Measurements from ENCODE around the gene FECH.

Gene FECH

DNA sequence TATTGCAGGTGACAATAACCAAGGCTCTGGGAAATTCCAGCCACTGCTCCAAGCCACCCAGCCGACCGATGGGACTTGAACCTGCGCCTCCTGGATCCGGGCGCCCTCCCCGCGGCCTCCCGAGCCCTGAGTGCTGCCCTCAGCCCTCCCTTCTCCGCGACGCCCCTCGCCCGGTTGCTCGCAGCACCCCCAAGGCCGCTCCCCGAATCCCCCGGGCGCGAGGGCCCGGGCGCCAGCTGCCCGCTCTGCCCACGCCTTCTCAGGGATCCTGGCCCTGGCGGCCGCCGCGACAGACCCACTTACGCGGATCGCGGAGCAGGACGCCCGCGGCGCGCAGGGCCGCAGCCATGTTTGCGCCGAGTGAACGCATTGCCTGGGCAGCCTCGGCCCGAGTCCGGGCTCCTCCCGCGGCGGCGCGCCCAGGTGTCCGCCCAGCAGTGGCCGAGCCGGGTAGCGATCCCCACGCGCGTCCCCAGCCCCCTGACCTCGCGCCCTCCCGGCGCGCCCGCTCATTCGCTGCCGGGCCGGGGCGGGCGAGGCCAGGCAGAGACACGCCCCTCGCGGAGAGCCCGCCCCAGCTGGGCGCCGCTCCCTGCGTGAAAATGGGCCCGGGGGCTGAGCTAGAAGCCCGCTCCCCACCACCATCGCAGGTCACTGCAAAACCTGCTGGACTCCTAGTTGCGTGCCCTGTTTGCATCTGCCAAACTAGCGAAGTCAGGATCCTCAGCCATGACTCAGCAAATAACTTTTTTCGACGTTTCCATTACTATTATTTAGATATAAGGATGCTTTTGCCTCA, at the start of gene FECH:
Gene FECH, minus strand, starts transcription at position 452 of the 799 bp plus-strand sequence. Its CDS starts 82 bp downstream, at position 370.
- Histone ChIP-seq H3K36me3 (ENCODE audit: insufficient read depth, low read length) (no peaks in the 10 kb centered on the region), H3K4me3 (ENCODE audit: low read depth, low read length, poor library complexity, severe bottlenecking) (peak within 1 kb of the TSS; percentile 86), H3K4me1 (ENCODE audit: insufficient read depth, low read length, severe bottlenecking) (peaks cover 26% of the 10 kb centered on the region), H3K9ac (ENCODE audit: low read length) (peak within 1 kb of the TSS; percentile 79), H2AFZ (ENCODE audit: low read length) (no peak within 1 kb of the TSS; the same call in 1 of the 2 replicates), H3K27me3 (ENCODE audit: insufficient read depth, low read length) (no peaks in the 10 kb centered on the region), H4K20me1 (ENCODE audit: insufficient read depth, low read length) (no peaks in the 10 kb centered on the region), H3K9me3 (ENCODE audit: low read length) (no peaks in the 10 kb centered on the region), H3K27ac (ENCODE audit: low read depth, low read length, poor library complexity, severe bottlenecking) (peak within 1 kb of the TSS; percentile 14), H3K4me2 (ENCODE audit: low read length) (peak within 1 kb of the TSS; percentile 81), H3K9me2 (ENCODE audit: low read depth, low read length) (no peaks in the 10 kb centered on the region), H3F3A (ENCODE audit: insufficient read depth, low read length) (no peaks in the 10 kb centered on the region), H3K79me2 (ENCODE audit: insufficient read depth, low read length) (peaks cover 6% of the 10 kb centered on the region; the same call in 1 of the 2 replicates)
- TF ChIP-seq EZH2 (IDR thresholded peaks at IDR 0.05; ENCODE audit: borderline replicate concordance, low read length), result no peak
- TF ChIP-seq, protein P1, sequence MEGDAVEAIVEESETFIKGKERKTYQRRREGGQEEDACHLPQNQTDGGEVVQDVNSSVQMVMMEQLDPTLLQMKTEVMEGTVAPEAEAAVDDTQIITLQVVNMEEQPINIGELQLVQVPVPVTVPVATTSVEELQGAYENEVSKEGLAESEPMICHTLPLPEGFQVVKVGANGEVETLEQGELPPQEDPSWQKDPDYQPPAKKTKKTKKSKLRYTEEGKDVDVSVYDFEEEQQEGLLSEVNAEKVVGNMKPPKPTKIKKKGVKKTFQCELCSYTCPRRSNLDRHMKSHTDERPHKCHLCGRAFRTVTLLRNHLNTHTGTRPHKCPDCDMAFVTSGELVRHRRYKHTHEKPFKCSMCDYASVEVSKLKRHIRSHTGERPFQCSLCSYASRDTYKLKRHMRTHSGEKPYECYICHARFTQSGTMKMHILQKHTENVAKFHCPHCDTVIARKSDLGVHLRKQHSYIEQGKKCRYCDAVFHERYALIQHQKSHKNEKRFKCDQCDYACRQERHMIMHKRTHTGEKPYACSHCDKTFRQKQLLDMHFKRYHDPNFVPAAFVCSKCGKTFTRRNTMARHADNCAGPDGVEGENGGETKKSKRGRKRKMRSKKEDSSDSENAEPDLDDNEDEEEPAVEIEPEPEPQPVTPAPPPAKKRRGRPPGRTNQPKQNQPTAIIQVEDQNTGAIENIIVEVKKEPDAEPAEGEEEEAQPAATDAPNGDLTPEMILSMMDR (IDR thresholded peaks at IDR 0.05; ENCODE audit: low read length), result no peak

DNA sequence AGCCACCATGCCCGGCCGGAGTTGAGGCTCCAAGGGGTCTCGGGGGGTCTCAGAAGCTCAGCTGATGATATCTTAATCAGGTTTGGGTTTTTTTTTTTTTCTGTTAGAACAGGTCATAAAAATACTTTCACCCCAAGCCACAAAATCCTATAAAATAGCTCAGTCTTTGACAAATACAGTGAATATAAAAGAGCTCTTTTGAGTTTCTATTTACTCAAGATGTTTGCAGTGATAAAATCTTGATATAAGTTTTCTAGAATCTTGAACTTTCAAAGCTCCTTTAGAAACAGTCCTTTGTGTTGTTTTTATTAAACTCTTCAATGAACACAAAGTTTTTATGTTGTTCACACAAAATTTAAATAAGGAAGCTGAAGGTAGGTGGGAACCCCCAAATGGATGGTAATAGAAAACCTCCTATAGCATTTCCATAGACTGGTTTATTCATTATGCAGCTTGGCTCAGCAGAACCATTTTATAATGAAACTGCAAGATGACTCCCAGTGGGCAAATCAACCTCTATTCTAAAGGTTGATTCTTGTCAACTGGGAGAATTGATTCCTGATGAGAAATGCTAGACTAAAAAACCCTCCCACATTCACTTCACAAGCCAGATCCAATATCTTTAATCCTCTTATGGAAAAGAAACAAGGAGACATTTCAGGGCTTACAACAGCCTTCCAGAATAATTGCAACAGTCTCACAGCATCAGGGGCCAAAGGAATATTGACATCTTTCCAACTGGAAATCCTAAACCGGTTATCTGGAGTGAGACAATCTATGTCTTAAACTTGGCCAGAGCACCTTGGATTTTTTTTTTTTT, 48.7 kb upstream of the FECH start:
- no peak for TF ChIP-seq EZH2 (IDR thresholded peaks at IDR 0.05; ENCODE audit: borderline replicate concordance, low read length)
- TF ChIP-seq, protein P1 (IDR thresholded peaks at IDR 0.05; ENCODE audit: low read length), result no peak
- H3K4me2 ChIP-seq (ENCODE audit: low read length), result no peak overlapping the region
- no peak overlapping the region for H2AFZ ChIP-seq (ENCODE audit: low read length)
- no peaks in the 10 kb centered on the region for H3K9me2 ChIP-seq (ENCODE audit: low read depth, low read length)
- H3K36me3 ChIP-seq (ENCODE audit: insufficient read depth, low read length), result peaks cover 8% of the 10 kb centered on the region
- H3K27me3 ChIP-seq (ENCODE audit: insufficient read depth, low read length), result no peaks in the 10 kb centered on the region
- H3K4me3 ChIP-seq (ENCODE audit: low read depth, low read length, poor library complexity, severe bottlenecking), result no peak overlapping the region
- no peak overlapping the region for H3K27ac ChIP-seq (ENCODE audit: low read depth, low read length, poor library complexity, severe bottlenecking)
- H3K9ac ChIP-seq (ENCODE audit: low read length), result no peak overlapping the region
- peaks cover 10% of the 10 kb centered on the region for H3K4me1 ChIP-seq (ENCODE audit: insufficient read depth, low read length, severe bottlenecking)
- H3K9me3 ChIP-seq (ENCODE audit: low read length), result no peaks in the 10 kb centered on the region
- H3F3A ChIP-seq (ENCODE audit: insufficient read depth, low read length), result no peaks in the 10 kb centered on the region
- no peaks in the 10 kb centered on the region for H3K79me2 ChIP-seq (ENCODE audit: insufficient read depth, low read length)
- no peaks in the 10 kb centered on the region for H4K20me1 ChIP-seq (ENCODE audit: insufficient read depth, low read length)

DNA sequence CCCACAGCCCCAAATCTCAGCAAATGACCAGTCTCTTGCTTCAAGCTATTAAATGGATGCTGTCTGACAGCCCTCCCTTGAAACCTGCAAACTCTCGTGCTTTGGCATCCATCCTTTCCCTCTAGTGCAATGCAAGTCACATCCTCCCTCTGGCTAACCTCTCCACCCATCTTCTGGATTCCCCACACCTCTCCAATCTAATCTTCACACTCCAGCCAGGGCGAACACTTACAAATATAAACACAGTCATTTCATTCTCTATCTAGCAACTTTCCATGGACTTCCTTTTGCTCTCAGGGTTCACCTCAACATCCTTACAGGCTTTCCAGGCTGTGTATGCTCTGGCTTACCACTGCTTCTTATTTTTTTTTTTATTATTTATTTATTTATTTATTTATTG, 45.2 kb upstream of the FECH start:
- Histone ChIP-seq H3F3A (ENCODE audit: insufficient read depth, low read length) (no peaks in the 10 kb centered on the region), H3K9me2 (ENCODE audit: low read depth, low read length) (no peaks in the 10 kb centered on the region), H3K4me2 (ENCODE audit: low read length) (peak overlapping the region; percentile 83), H3K4me1 (ENCODE audit: insufficient read depth, low read length, severe bottlenecking) (peaks cover 15% of the 10 kb centered on the region), H3K36me3 (ENCODE audit: insufficient read depth, low read length) (no peaks in the 10 kb centered on the region), H3K9ac (ENCODE audit: low read length) (peak overlapping the region; percentile 82), H2AFZ (ENCODE audit: low read length) (no peak overlapping the region), H3K9me3 (ENCODE audit: low read length) (no peaks in the 10 kb centered on the region), H3K27ac (ENCODE audit: low read depth, low read length, poor library complexity, severe bottlenecking) (peak overlapping the region; percentile 89), H3K27me3 (ENCODE audit: insufficient read depth, low read length) (no peaks in the 10 kb centered on the region), H3K79me2 (ENCODE audit: insufficient read depth, low read length) (no peaks in the 10 kb centered on the region), H3K4me3 (ENCODE audit: low read depth, low read length, poor library complexity, severe bottlenecking) (peak overlapping the region; percentile 71), H4K20me1 (ENCODE audit: insufficient read depth, low read length) (no peaks in the 10 kb centered on the region)
- TF ChIP-seq EZH2 (IDR thresholded peaks at IDR 0.05; ENCODE audit: borderline replicate concordance, low read length), result no peak
- TF ChIP-seq, protein P1 (IDR thresholded peaks at IDR 0.05; ENCODE audit: low read length), result no peak

Measured in OCI-LY1 (cell line).